ENCODE data around the gene TAS2R40.

DNA sequence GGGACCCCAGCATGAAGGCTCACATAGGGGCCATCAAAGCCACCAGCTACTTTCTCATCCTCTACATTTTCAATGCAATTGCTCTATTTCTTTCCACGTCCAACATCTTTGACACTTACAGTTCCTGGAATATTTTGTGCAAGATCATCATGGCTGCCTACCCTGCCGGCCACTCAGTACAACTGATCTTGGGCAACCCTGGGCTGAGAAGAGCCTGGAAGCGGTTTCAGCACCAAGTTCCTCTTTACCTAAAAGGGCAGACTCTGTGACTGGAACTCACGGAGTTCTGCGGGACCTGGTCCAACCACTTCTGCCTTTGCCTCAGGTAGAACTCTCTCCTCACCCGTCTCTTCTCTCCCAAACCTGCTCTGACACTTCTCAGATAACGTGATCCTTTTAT, 945 bp downstream of the TAS2R40 start:
- TF ChIP-seq, protein P1, sequence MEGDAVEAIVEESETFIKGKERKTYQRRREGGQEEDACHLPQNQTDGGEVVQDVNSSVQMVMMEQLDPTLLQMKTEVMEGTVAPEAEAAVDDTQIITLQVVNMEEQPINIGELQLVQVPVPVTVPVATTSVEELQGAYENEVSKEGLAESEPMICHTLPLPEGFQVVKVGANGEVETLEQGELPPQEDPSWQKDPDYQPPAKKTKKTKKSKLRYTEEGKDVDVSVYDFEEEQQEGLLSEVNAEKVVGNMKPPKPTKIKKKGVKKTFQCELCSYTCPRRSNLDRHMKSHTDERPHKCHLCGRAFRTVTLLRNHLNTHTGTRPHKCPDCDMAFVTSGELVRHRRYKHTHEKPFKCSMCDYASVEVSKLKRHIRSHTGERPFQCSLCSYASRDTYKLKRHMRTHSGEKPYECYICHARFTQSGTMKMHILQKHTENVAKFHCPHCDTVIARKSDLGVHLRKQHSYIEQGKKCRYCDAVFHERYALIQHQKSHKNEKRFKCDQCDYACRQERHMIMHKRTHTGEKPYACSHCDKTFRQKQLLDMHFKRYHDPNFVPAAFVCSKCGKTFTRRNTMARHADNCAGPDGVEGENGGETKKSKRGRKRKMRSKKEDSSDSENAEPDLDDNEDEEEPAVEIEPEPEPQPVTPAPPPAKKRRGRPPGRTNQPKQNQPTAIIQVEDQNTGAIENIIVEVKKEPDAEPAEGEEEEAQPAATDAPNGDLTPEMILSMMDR (IDR thresholded peaks at IDR 0.05): no peak
- no peak for TF ChIP-seq POLR2A (IDR thresholded peaks at IDR 0.05)

All from stomach (tissue), 4 donors.